K562 (cell line): Measurements from ENCODE around the gene CSNK1G2. TPM values are rescaled to one million over a fixed set of nuclear protein-coding genes. Genes with fewer than 3 reads are reported as not detected.

Experiments used
- CGGBP1 ChIP-seq: fragments of 250-450 bp; sonication (Bioruptor Pico); IDR thresholded peaks from 2 replicates; pipeline ENCODE4 v1.9.0; 2021; ENCODE audit warnings: mild to moderate bottlenecking
- HDGF ChIP-seq: fragments of 450-650 bp; IDR thresholded peaks from 2 replicates; pipeline ENCODE4 v1.6.1; 2016
- HNRNPLL ChIP-seq: fragments of 200-400 bp; formaldehyde crosslinking; IDR thresholded peaks from 2 replicates; pipeline ENCODE4 v1.6.1; 2017; ENCODE audit warnings: low read length, low read depth, mild to moderate bottlenecking; ENCODE audit not compliant: poor library complexity, severe bottlenecking
- IFI16 ChIP-seq: fragments of 250-450 bp; sonication (Bioruptor Pico); IDR thresholded peaks from 2 replicates; pipeline ENCODE4 v2.1.2; 2022; ENCODE audit warnings: mild to moderate bottlenecking, inconsistent platforms
- IRF9 ChIP-seq: fragments of 450-650 bp; IDR thresholded peaks from 2 replicates; pipeline ENCODE4 v1.6.1; 2016; ENCODE audit warnings: missing biosample characterization, missing genetic modification characterization
- JUN ChIP-seq, 2 experiments: sonication (generic) in 1 of 2; formaldehyde crosslinking in 1 of 2; IDR thresholded peaks; 2 replicates each; pipeline versions ENCODE4 v1.6.1 to v1.8.0; 2012 to 2022; ENCODE audit warnings: borderline replicate concordance in 2 of 2, mild to moderate bottlenecking in 2 of 2, improper control_type of control experiment in 1 of 2, low read depth in 1 of 2, low read length in 1 of 2, missing genetic modification reagents in 1 of 2
- KAT8 ChIP-seq: fragments of 450-650 bp; IDR thresholded peaks from 2 replicates; pipeline ENCODE4 v1.6.1; 2016; ENCODE audit warnings: low read depth, mild to moderate bottlenecking
- L3MBTL2 ChIP-seq: fragments of 450-650 bp; IDR thresholded peaks from 2 replicates; pipeline ENCODE4 v1.6.1; 2016; ENCODE audit warnings: mild to moderate bottlenecking, moderate library complexity
- MCM3 ChIP-seq: fragments of 450-650 bp; IDR thresholded peaks from 2 replicates; pipeline ENCODE4 v1.6.1; 2016
- MYBL2 ChIP-seq, 2 experiments: fragments of 450-650 bp in 1 of 2; sonication (generic) in 1 of 2; formaldehyde crosslinking in 1 of 2; IDR thresholded peaks; 2 replicates each; pipeline versions ENCODE4 v1.6.1 to v1.8.1; 2017 to 2022; ENCODE audit warnings: borderline replicate concordance in 1 of 2, inconsistent platforms in 1 of 2, low read depth in 1 of 2, mild to moderate bottlenecking in 1 of 2, missing genetic modification reagents in 1 of 2, moderate library complexity in 1 of 2
- POLR2AphosphoS5 ChIP-seq: IDR thresholded peaks from 2 replicates; pipeline ENCODE4 v1.6.1; 2011; ENCODE audit warnings: mild to moderate bottlenecking, low read depth, low read length, moderate library complexity; ENCODE audit not compliant: control insufficient read depth, insufficient read depth
- PTTG1 ChIP-seq: fragments of 450-650 bp; IDR thresholded peaks from 2 replicates; pipeline ENCODE4 v1.6.1; 2016; ENCODE audit warnings: low read depth, mild to moderate bottlenecking, missing genetic modification characterization, missing compliant biosample characterization
- RBM39 ChIP-seq: fragments of 200-400 bp; formaldehyde crosslinking; optimal IDR thresholded peaks from 2 replicates; pipeline ENCODE3; 2018; ENCODE audit warnings: low read depth, low read length
- SLC30A9 ChIP-seq: fragments of 250-450 bp; sonication (Bioruptor Pico); IDR thresholded peaks from 2 replicates; pipeline ENCODE4 v1.8.0; 2022; ENCODE audit warnings: mild to moderate bottlenecking, moderate library complexity
- SMARCA5 ChIP-seq: fragments of 450-650 bp; IDR thresholded peaks from 2 replicates; pipeline ENCODE4 v1.6.1; 2016
- SMARCE1 ChIP-seq: fragments of 450-650 bp; IDR thresholded peaks from 2 replicates; pipeline ENCODE4 v1.7.1; 2016; ENCODE audit warnings: mild to moderate bottlenecking
- THAP12 ChIP-seq: fragments of 250-450 bp; sonication (Bioruptor Pico); IDR thresholded peaks from 2 replicates; pipeline ENCODE4 v1.9.0; 2021; ENCODE audit warnings: mild to moderate bottlenecking, inconsistent platforms
- THRA ChIP-seq: fragments of 450-650 bp; IDR thresholded peaks from 2 replicates; pipeline ENCODE4 v1.6.1; 2017; ENCODE audit warnings: mild to moderate bottlenecking, moderate library complexity
- ZBTB9 ChIP-seq: fragments of 450-650 bp; formaldehyde crosslinking; IDR thresholded peaks from 2 replicates; pipeline ENCODE4 v1.4.0; 2020; ENCODE audit warnings: mild to moderate bottlenecking, moderate library complexity
- ZFX ChIP-seq: sonication (generic); formaldehyde crosslinking; IDR thresholded peaks from 2 replicates; pipeline ENCODE4 v1.8.0; 2022; ENCODE audit warnings: mild to moderate bottlenecking, missing genetic modification reagents, moderate library complexity
- ZKSCAN1 ChIP-seq: fragments of 150-350 bp; IDR thresholded peaks from 2 replicates; pipeline ENCODE4 v1.6.1; 2016; ENCODE audit warnings: low read depth, low read length
- ZNF589 ChIP-seq: fragments of 200-800 bp; sonication (Bioruptor generic); IDR thresholded peaks from 2 replicates; pipeline ENCODE4 v1.6.1; 2016; ENCODE audit warnings: low read depth, missing genetic modification characterization, missing compliant biosample characterization
- polyA plus RNA-seq, 8 experiments: library from polyadenylated mRNA; depleted of rRNA in 4 of 8; stranded (reverse) in 5 of 8; unstranded in 3 of 8; fragments of >200 nt; fragmentation: Nextera tagmentation in 2 of 8; fragmentation: Illumina TruSeq in 1 of 8; extraction: Ambion mirVana in 2 of 8; extraction: Trizol in 1 of 8; gene quantifications; 2 replicates each; pipeline versions ENCODE4 v1.2.1 to v1.2.3, GENCODE V29; 2011 to 2014; ENCODE audit warnings: inconsistent platforms in 1 of 8, missing spikeins in 1 of 8
- total RNA-seq, 7 experiments: library from RNA; depleted of rRNA in 6 of 7; stranded (reverse); fragments of >200 nt in 6 of 7; fragmentation: Illumina TruSeq in 2 of 7; extraction: Trizol in 2 of 7; gene quantifications; 2 replicates each; pipeline versions ENCODE4 v1.2.1 to v1.2.3, GENCODE V29; 2011 to 2021; ENCODE audit warnings: low replicate concordance in 1 of 7

CSNK1G2 gene
- total and polyA plus RNA-seq, 9 of the 15 experiments (the other 6 are each of a cell fraction or from before 2014, with no cell fraction given), result 0.48 to 119 (median 49.5) TPM

GRCh38 chr19:1905110-1905862 lies 35.7 kb upstream of the CSNK1G2 start, which contains the start of the genes ADAT3 and SCAMP4 (continued):
- TF ChIP-seq ZNF589 (CRISPR knock-in tag), result no peak
- peak; percentile 14 for TF ChIP-seq HNRNPLL
- no peak for TF ChIP-seq SMARCA5
- no peak for TF ChIP-seq MYBL2 (IDR thresholded peaks at IDR 0.05; ENCODE audit: low read depth)
- TF ChIP-seq MYBL2 (CRISPR knock-in tag; IDR thresholded peaks at IDR 0.05; ENCODE audit: borderline replicate concordance), result no peak
- no peak for TF ChIP-seq CGGBP1 (CRISPR knock-in tag)
- TF ChIP-seq MCM3, result no peak
- 0 out of 2 replicates have a peak, but pooled peaks have one; percentile 40 for TF ChIP-seq IRF9 (tag)
- no peak for TF ChIP-seq THRA
- TF ChIP-seq SMARCE1, result no peak
- TF ChIP-seq L3MBTL2, result peak; percentile 67
- TF ChIP-seq THAP12, result no peak; the same call in 1 of the 2 replicates
- TF ChIP-seq HDGF, result no peak
- 0 out of 2 replicates have a peak, but pooled peaks have one; percentile 27 for TF ChIP-seq SLC30A9 (CRISPR knock-in tag)
- no peak for TF ChIP-seq RBM39
- TF ChIP-seq ZFX (CRISPR knock-in tag), result peak; percentile 71
- TF ChIP-seq JUN (IDR thresholded peaks at IDR 0.05; ENCODE audit: borderline replicate concordance, low read depth, low read length), result 0 out of 2 replicates have a peak, but pooled peaks have one; percentile 5
- TF ChIP-seq JUN (CRISPR knock-in tag; IDR thresholded peaks at IDR 0.05; ENCODE audit: borderline replicate concordance), result no peak
- peak; percentile 75 for TF ChIP-seq ZBTB9
- TF ChIP-seq POLR2AphosphoS5, result peak; percentile 69; the same call in 1 of the 2 replicates
- TF ChIP-seq ZKSCAN1, result 0 out of 2 replicates have a peak, but pooled peaks have one; percentile 41
- TF ChIP-seq IFI16, result no peak
- no peak for TF ChIP-seq PTTG1 (tag)
- no peak for TF ChIP-seq KAT8
